PFSK-1 (cell line): ENCODE measurements around the gene METTL8.

Experiments used
- FOXP2 ChIP-seq: optimal IDR thresholded peaks from 2 replicates; pipeline ENCODE3; 2011; ENCODE audit warnings: borderline replicate concordance, control low read depth, inconsistent platforms; ENCODE audit not compliant: insufficient read depth; ENCODE audit errors: extremely low read length, extremely low read depth
- POLR2AphosphoS5 ChIP-seq: IDR thresholded peaks from 2 replicates; pipeline ENCODE4 v1.6.1; 2012; ENCODE audit warnings: low read depth, mild to moderate bottlenecking, control low read depth, low read length, moderate library complexity
- REST ChIP-seq, 2 experiments: IDR thresholded peaks; 2 replicates each; pipeline versions ENCODE4 v1.6.1 to v1.8.0; 2011 to 2012; ENCODE audit warnings: low read depth in 2 of 2, low read length in 2 of 2, control low read depth in 1 of 2, inconsistent platforms in 1 of 2, mild to moderate bottlenecking in 1 of 2, moderate library complexity in 1 of 2; ENCODE audit not compliant: insufficient read depth in 1 of 2
- SIN3A ChIP-seq: IDR thresholded peaks from 2 replicates; pipeline ENCODE4 v1.6.1; 2012; ENCODE audit warnings: mild to moderate bottlenecking, low read length, moderate library complexity, borderline replicate concordance; ENCODE audit not compliant: insufficient read depth
- TAF1 ChIP-seq: IDR thresholded peaks from 2 replicates; pipeline ENCODE4 v1.6.1; 2012; ENCODE audit warnings: low read length, control low read depth, borderline replicate concordance; ENCODE audit not compliant: insufficient read depth

Gene METTL8

GRCh38 chr2:171297956-171298355 is 135.8 kb downstream of the METTL8 start:
- TF ChIP-seq TAF1 (no peak), REST (IDR thresholded peaks at IDR 0.05; ENCODE audit: insufficient read depth in 1 of 2, low read depth in 2 of 2, low read length in 2 of 2) (no peak), POLR2AphosphoS5 (no peak), FOXP2 (no peak), SIN3A (no peak)

GRCh38 chr2:171294608-171295007 is 139.2 kb downstream of the METTL8 start:
- no peak for TF ChIP-seq TAF1
- no peak for TF ChIP-seq REST (IDR thresholded peaks at IDR 0.05; ENCODE audit: insufficient read depth in 1 of 2, low read depth in 2 of 2, low read length in 2 of 2)
- no peak for TF ChIP-seq POLR2AphosphoS5
- no peak for TF ChIP-seq SIN3A
- TF ChIP-seq FOXP2, result no peak

GRCh38 chr2:171293661-171294060 is 140.1 kb downstream of the METTL8 start:
- TF ChIP-seq FOXP2 (no peak), POLR2AphosphoS5 (no peak), REST (IDR thresholded peaks at IDR 0.05; ENCODE audit: insufficient read depth in 1 of 2, low read depth in 2 of 2, low read length in 2 of 2) (no peak), SIN3A (no peak), TAF1 (no peak)

GRCh38 chr2:171289991-171290390 is 143.8 kb downstream of the METTL8 start:
- TF ChIP-seq SIN3A (no peak), TAF1 (no peak), POLR2AphosphoS5 (no peak), REST (IDR thresholded peaks at IDR 0.05; ENCODE audit: insufficient read depth in 1 of 2, low read depth in 2 of 2, low read length in 2 of 2) (no peak), FOXP2 (no peak)

- TF ChIP-seq FOXP2 (no peak), TAF1 (no peak), POLR2AphosphoS5 (no peak), SIN3A (no peak), REST (IDR thresholded peaks at IDR 0.05; ENCODE audit: insufficient read depth in 1 of 2, low read depth in 2 of 2, low read length in 2 of 2) (no peak)
Observed at GRCh38 chr2:171289316-171289715, 144.5 kb downstream of the METTL8 start.
